H9 (cell line): ENCODE results near the gene CCNY. TPM values are rescaled to one million over a fixed set of nuclear protein-coding genes. Genes with fewer than 3 reads are reported as not detected.

Experiments
- DNase-seq: peaks from one replicate; pipeline ENCODE4 v3.0.0-alpha.2; 2017
- H2AFZ ChIP-seq: one replicate; pipeline ENCODE4 v1.6.1; 2013; ENCODE audit warnings: mild to moderate bottlenecking, low read length, control low read depth, moderate library complexity
- H2AK5ac ChIP-seq: 2 replicates; pipeline ENCODE4 v1.6.1; 2013; ENCODE audit warnings: low read length, control low read depth, mixed read lengths; ENCODE audit not compliant: insufficient read length
- H2BK120ac ChIP-seq: one replicate; pipeline ENCODE4 v1.6.1; 2013; ENCODE audit warnings: low read depth, mild to moderate bottlenecking, low read length, control low read depth, inconsistent platforms; ENCODE audit not compliant: poor library complexity, severe bottlenecking
- H2BK12ac ChIP-seq: 2 replicates; pipeline ENCODE4 v1.6.1; 2013; ENCODE audit warnings: low read length, control low read depth, mixed read lengths, low read depth; ENCODE audit not compliant: insufficient read length
- H2BK15ac ChIP-seq: 2 replicates; pipeline ENCODE4 v1.6.1; 2013; ENCODE audit warnings: low read depth, low read length, control low read depth
- H2BK20ac ChIP-seq: one replicate; pipeline ENCODE4 v1.6.1; 2013; ENCODE audit warnings: low read depth, mild to moderate bottlenecking, low read length, control low read depth, inconsistent platforms; ENCODE audit not compliant: poor library complexity, severe bottlenecking
- H2BK5ac ChIP-seq: 2 replicates; pipeline ENCODE4 v1.6.1; 2013; ENCODE audit warnings: low read length, control low read depth, mixed read lengths; ENCODE audit not compliant: insufficient read length
- H3K14ac ChIP-seq: 2 replicates; pipeline ENCODE4 v1.6.1; 2013; ENCODE audit warnings: low read length, control low read depth; ENCODE audit not compliant: insufficient read depth
- H3K18ac ChIP-seq: 2 replicates; pipeline ENCODE4 v1.6.1; 2013; ENCODE audit warnings: low read depth, mild to moderate bottlenecking, mixed read lengths, low read length, control low read depth; ENCODE audit not compliant: insufficient read length
- H3K23ac ChIP-seq: 2 replicates; pipeline ENCODE4 v1.6.1; 2013; ENCODE audit warnings: low read length, control low read depth, mixed read lengths, low read depth; ENCODE audit not compliant: insufficient read length
- H3K23me2 ChIP-seq: 2 replicates; pipeline ENCODE4 v1.6.1; 2013; ENCODE audit warnings: low read depth, mild to moderate bottlenecking, mixed read lengths, low read length, control low read depth; ENCODE audit not compliant: insufficient read length, poor library complexity, severe bottlenecking
- H3K27ac ChIP-seq: 2 replicates; pipeline ENCODE4 v1.5.1; 2013; ENCODE audit warnings: low read length, control low read depth, mixed read lengths, low read depth; ENCODE audit not compliant: insufficient read length
- H3K27me3 ChIP-seq: 2 replicates; pipeline ENCODE4 v1.6.1; 2013; ENCODE audit warnings: low read length, control low read depth, inconsistent platforms; ENCODE audit not compliant: insufficient read depth
- H3K4ac ChIP-seq: 2 replicates; pipeline ENCODE4 v1.6.1; 2013; ENCODE audit warnings: low read depth, mild to moderate bottlenecking, control low read depth, inconsistent platforms, low read length, moderate library complexity
- H3K4me1 ChIP-seq: 2 replicates; pipeline ENCODE4 v1.6.1; 2013; ENCODE audit warnings: low read length, control low read depth, inconsistent platforms; ENCODE audit not compliant: insufficient read depth
- H3K4me2 ChIP-seq: 2 replicates; pipeline ENCODE4 v1.6.1; 2013; ENCODE audit warnings: low read length, control low read depth, mixed read lengths; ENCODE audit not compliant: insufficient read length, insufficient read depth
- H3K56ac ChIP-seq: 2 replicates; pipeline ENCODE4 v1.6.1; 2013; ENCODE audit warnings: low read depth, mild to moderate bottlenecking, mixed read lengths, low read length, control low read depth; ENCODE audit not compliant: insufficient read length
- H3K79me1 ChIP-seq: 2 replicates; pipeline ENCODE4 v1.6.1; 2013; ENCODE audit warnings: low read depth, mild to moderate bottlenecking, moderate library complexity, low read length, control low read depth, inconsistent platforms; ENCODE audit not compliant: insufficient read depth, poor library complexity, severe bottlenecking
- H3K79me2 ChIP-seq: 2 replicates; pipeline ENCODE4 v1.6.1; 2013; ENCODE audit warnings: low read length, control low read depth, inconsistent platforms; ENCODE audit not compliant: insufficient read depth
- H3K9ac ChIP-seq: 2 replicates; pipeline ENCODE4 v1.6.1; 2013; ENCODE audit warnings: low read length, control low read depth, mixed read lengths; ENCODE audit not compliant: insufficient read length; ENCODE audit errors: extremely low read depth
- H3K9me3 ChIP-seq: one replicate; pipeline ENCODE4 v1.6.1; 2013; ENCODE audit warnings: low read depth, low read length, inconsistent platforms; ENCODE audit not compliant: control insufficient read depth
- H3T11ph ChIP-seq: one replicate; pipeline ENCODE4 v1.6.1; 2013; ENCODE audit warnings: mild to moderate bottlenecking, low read length, control low read depth, inconsistent platforms
- H4K20me1 ChIP-seq: one replicate; pipeline ENCODE4 v1.6.1; 2013; ENCODE audit not compliant: control insufficient read depth, insufficient read length, insufficient read depth
- H4K5ac ChIP-seq: 2 replicates; pipeline ENCODE4 v1.6.1; 2013; ENCODE audit warnings: low read depth, mild to moderate bottlenecking, mixed read lengths, low read length, control low read depth; ENCODE audit not compliant: insufficient read length
- H4K8ac ChIP-seq: replicated peaks from 2 replicates; pipeline ENCODE4 v1.6.1; 2013; ENCODE audit warnings: low read length, control low read depth, mixed read lengths, low read depth; ENCODE audit not compliant: insufficient read length
- H4K91ac ChIP-seq: 2 replicates; pipeline ENCODE4 v1.6.1; 2013; ENCODE audit warnings: low read depth, mild to moderate bottlenecking, moderate library complexity, mixed read lengths, low read length, control low read depth; ENCODE audit not compliant: insufficient read length
- H3K27ac Mint-ChIP-seq, 3 experiments: 2 replicates in 2 of 3; 3 replicates in 1 of 3; pipeline ENCODE4 v1.8.0; 2020 to 2021; ENCODE audit warnings: mixed read lengths in 3 of 3, mild to moderate bottlenecking in 1 of 3, moderate library complexity in 1 of 3
- H3K27me3 Mint-ChIP-seq: 2 replicates; pipeline ENCODE4 v1.8.0; 2021; ENCODE audit warnings: low read depth, mild to moderate bottlenecking, moderate library complexity, mixed read lengths
- H3K36me3 Mint-ChIP-seq, 3 experiments: 2 replicates in 2 of 3; 3 replicates in 1 of 3; pipeline ENCODE4 v1.8.0; 2020 to 2021; ENCODE audit warnings: low read depth in 3 of 3, mixed read lengths in 3 of 3; ENCODE audit not compliant: insufficient read depth in 1 of 3
- H3K4me1 Mint-ChIP-seq, 2 experiments: 2 replicates each; pipeline ENCODE4 v1.8.0; 2020; ENCODE audit warnings: mixed read lengths in 2 of 2
- H3K4me3 Mint-ChIP-seq, 2 experiments: 2 replicates in 1 of 2; 3 replicates in 1 of 2; pipeline ENCODE4 v1.8.0; 2020 to 2021; ENCODE audit warnings: mild to moderate bottlenecking in 2 of 2, mixed read lengths in 2 of 2, moderate library complexity in 1 of 2
- H3K9me3 Mint-ChIP-seq, 2 experiments: 2 replicates in 1 of 2; 3 replicates in 1 of 2; pipeline ENCODE4 v1.8.0; 2020; ENCODE audit warnings: mild to moderate bottlenecking in 2 of 2, mixed read lengths in 2 of 2, moderate library complexity in 1 of 2
- CTCF ChIP-seq: fragments of 200-600 bp; sonication (generic); conservative IDR thresholded peaks from 3 replicates; pipeline ENCODE4 v1.8.0; 2021; ENCODE audit warnings: antibody characterized with exemption, mild to moderate bottlenecking
- WGBS: extraction: QIAGEN DNeasy Blood & Tissue Kit; methylation state at CpG from one replicate; pipeline ENCODE4 v1.1.7; 2013; ENCODE audit warnings: missing lambda C conversion rate, low lambda C conversion rate, mixed read lengths; ENCODE audit not compliant: insufficient read length; ENCODE audit errors: extremely low coverage; 5-methylcytosine and 5-hydroxymethylcytosine counted together
- total RNA-seq: library from RNA; stranded (reverse); gene quantifications from 2 replicates; pipeline ENCODE4 v1.2.1, GENCODE V29; 2021

The CCNY gene
- total RNA-seq, 1 experiment from 2014 or later = 62.1 TPM

GRCh38 chr10:35526746-35527145 lies 190.4 kb downstream of the CCNY start:
- Histone ChIP-seq H3K9me3 (no peaks in the 10 kb centered on the region), H2BK12ac (no peak overlapping the region), H2BK5ac (no peak overlapping the region), H3K23ac (no peak overlapping the region), H4K91ac (no peak overlapping the region), H4K5ac (no peak overlapping the region), H2AK5ac (no peak overlapping the region), H3K79me2 (no peaks in the 10 kb centered on the region), H3K27ac (no peak overlapping the region), H2BK15ac (no peak overlapping the region), H3T11ph (no peak overlapping the region), H3K4me2 (no peak overlapping the region), H3K23me2 (no peaks in the 10 kb centered on the region), H2BK20ac (no peak overlapping the region), H3K18ac (no peak overlapping the region), H4K8ac (no peak overlapping the region), H3K4ac (no peak overlapping the region), H3K56ac (no peak overlapping the region), H3K27me3 (no peaks in the 10 kb centered on the region), H2BK120ac (no peak overlapping the region), H2AFZ (no peak overlapping the region), H4K20me1 (no peaks in the 10 kb centered on the region), H3K4me1 (no peaks in the 10 kb centered on the region; the same call in 1 of the 2 replicates), H3K79me1 (no peaks in the 10 kb centered on the region), H3K14ac (no peak overlapping the region), H3K9ac (no peak overlapping the region)
- no CpG with 5 or more reads among the region's 9 CpGs for WGBS
- no peak overlapping the region for H3K27ac Mint-ChIP-seq
- TF ChIP-seq CTCF = no peak
- H3K4me1 Mint-ChIP-seq = peaks cover 31 to 37% of the 10 kb centered on the region in 2 experiments
- H3K9me3 Mint-ChIP-seq = no peaks in the 10 kb centered on the region
- H3K27me3 Mint-ChIP-seq = no peaks in the 10 kb centered on the region
- H3K4me3 Mint-ChIP-seq = no peak overlapping the region
- peaks cover 11 to 16% (median 14%) of the 10 kb centered on the region in 3 experiments; a peak in 6 of 7 replicates for H3K36me3 Mint-ChIP-seq
- no peak for DNase-seq
